IMR-90 (cell line): ENCODE results near the gene MCM5. TPM values are rescaled to one million over a fixed set of nuclear protein-coding genes. Genes with fewer than 3 reads are reported as not detected.

ENCODE experiments used
- ATAC-seq: fragments of 200-7000 bp; cut with Tn5 transposase; 2 replicates; pipeline ENCODE4 v1.9.1; 2020; ENCODE audit warnings: low read depth, mild to moderate bottlenecking, moderate library complexity
- BruUV-seq: library from RNA; stranded (reverse); fragments of 400-500 nt; replicated peaks from 2 replicates; lab custom pipeline; 2021; lab: Mats Ljungman, UMichigan
- CTCF ChIA-PET: fragments of 300-600 bp; formaldehyde crosslinking; extraction: SDS; loops from one replicate; lab custom pipeline; 2021; ENCODE audit warnings: antibody characterized with exemption; lab: Yijun Ruan, JAX
- POLR2A ChIA-PET: fragments of 300-600 bp; sonication (Branson Sonifier 250); formaldehyde crosslinking; loops from one replicate; lab custom pipeline; 2022; ENCODE audit warnings: antibody characterized with exemption; ENCODE audit not compliant: unreplicated experiment; lab: Charles Lee
- DNase-seq: peaks from one replicate; pipeline ENCODE4 v3.0.0; 2013
- H2AFZ ChIP-seq: replicated peaks from 2 replicates; pipeline ENCODE3; 2013; ENCODE audit warnings: low read length, mild to moderate bottlenecking; ENCODE audit not compliant: poor library complexity
- H2AK5ac ChIP-seq: 2 replicates; pipeline ENCODE4 v1.6.1; 2013; ENCODE audit warnings: low read depth, low read length, inconsistent platforms
- H2AK9ac ChIP-seq: replicated peaks from 2 replicates; pipeline ENCODE3; 2013; ENCODE audit warnings: mild to moderate bottlenecking, low read depth, low read length, moderate library complexity; ENCODE audit not compliant: poor library complexity
- H2BK120ac ChIP-seq: 2 replicates; pipeline ENCODE4 v1.6.1; 2013; ENCODE audit warnings: low read depth, low read length, inconsistent platforms
- H2BK15ac ChIP-seq: 3 replicates; pipeline ENCODE4 v1.6.1; 2013; ENCODE audit warnings: low read depth, low read length, inconsistent platforms
- H2BK20ac ChIP-seq: 2 replicates; pipeline ENCODE4 v1.6.1; 2013; ENCODE audit warnings: low read depth, mild to moderate bottlenecking, inconsistent platforms, low read length, moderate library complexity
- H2BK5ac ChIP-seq: 2 replicates; pipeline ENCODE4 v1.6.1; 2013; ENCODE audit warnings: mild to moderate bottlenecking, low read depth, low read length, inconsistent platforms; ENCODE audit not compliant: poor library complexity, severe bottlenecking
- H3K14ac ChIP-seq: replicated peaks from 2 replicates; pipeline ENCODE4 v1.6.1; 2013; ENCODE audit warnings: low read depth, low read length, inconsistent platforms
- H3K18ac ChIP-seq: 2 replicates; pipeline ENCODE4 v1.6.1; 2013; ENCODE audit warnings: low read depth, low read length, control low read depth
- H3K23ac ChIP-seq: 2 replicates; pipeline ENCODE4 v1.6.1; 2013; ENCODE audit warnings: low read depth, low read length, inconsistent platforms
- H3K27ac ChIP-seq: 2 replicates; pipeline ENCODE4 v1.5.1; 2013; ENCODE audit warnings: mild to moderate bottlenecking, control low read depth, low read length; ENCODE audit not compliant: insufficient read depth
- H3K27me3 ChIP-seq: 2 replicates; pipeline ENCODE4 v1.6.1; 2013; ENCODE audit warnings: low read length; ENCODE audit not compliant: control insufficient read depth, insufficient read depth
- H3K36me3 ChIP-seq: 2 replicates; pipeline ENCODE4 v1.6.1; 2013; ENCODE audit warnings: low read length, mixed read lengths; ENCODE audit not compliant: control insufficient read depth, insufficient read depth
- H3K4ac ChIP-seq: 2 replicates; pipeline ENCODE4 v1.6.1; 2013; ENCODE audit warnings: low read depth, low read length, inconsistent platforms
- H3K4me1 ChIP-seq: 2 replicates; pipeline ENCODE4 v1.6.1; 2013; ENCODE audit warnings: low read length, mixed read lengths; ENCODE audit not compliant: control insufficient read depth, insufficient read depth
- H3K4me2 ChIP-seq: 2 replicates; pipeline ENCODE4 v1.6.1; 2013; ENCODE audit warnings: low read depth, mild to moderate bottlenecking, control low read depth, low read length, moderate library complexity
- H3K4me3 ChIP-seq: 2 replicates; pipeline ENCODE4 v1.5.1; 2013; ENCODE audit warnings: low read depth, mild to moderate bottlenecking, control low read depth, low read length, moderate library complexity; ENCODE audit not compliant: insufficient read depth
- H3K56ac ChIP-seq: 2 replicates; pipeline ENCODE4 v1.6.1; 2013; ENCODE audit warnings: low read length, inconsistent platforms; ENCODE audit not compliant: insufficient read depth; ENCODE audit errors: extremely low read depth
- H3K79me1 ChIP-seq, 2 experiments: 2 replicates each; pipeline ENCODE4 v1.6.1; 2013; ENCODE audit warnings: low read length in 2 of 2, inconsistent platforms in 1 of 2, low read depth in 1 of 2
- H3K9ac ChIP-seq: 2 replicates; pipeline ENCODE4 v1.6.1; 2013; ENCODE audit warnings: low read depth, low read length, control low read depth
- H3K9me1 ChIP-seq: 2 replicates; pipeline ENCODE4 v1.6.1; 2013; ENCODE audit warnings: low read length, inconsistent platforms; ENCODE audit not compliant: insufficient read depth
- H3K9me3 ChIP-seq: 2 replicates; pipeline ENCODE4 v1.6.1; 2013; ENCODE audit warnings: low read length; ENCODE audit not compliant: control insufficient read depth, insufficient read depth
- H4K20me1 ChIP-seq: 2 replicates; pipeline ENCODE4 v1.6.1; 2013; ENCODE audit warnings: low read length, inconsistent platforms; ENCODE audit not compliant: insufficient read depth
- H4K5ac ChIP-seq: 2 replicates; pipeline ENCODE4 v1.6.1; 2013; ENCODE audit warnings: mild to moderate bottlenecking, low read depth, low read length, control low read depth
- H4K8ac ChIP-seq, 2 experiments: 2 replicates each; pipeline ENCODE4 v1.6.1; 2013; ENCODE audit warnings: low read depth in 2 of 2, low read length in 2 of 2, control low read depth in 1 of 2, inconsistent platforms in 1 of 2
- H4K91ac ChIP-seq: 2 replicates; pipeline ENCODE4 v1.6.1; 2013; ENCODE audit warnings: low read depth, low read length, inconsistent platforms; ENCODE audit not compliant: insufficient read depth
- CHD1 ChIP-seq: IDR thresholded peaks from 2 replicates; pipeline ENCODE4 v1.6.1; 2012; ENCODE audit warnings: low read depth, low read length, improper control_type of control experiment
- MAZ ChIP-seq: IDR thresholded peaks from 2 replicates; pipeline ENCODE4 v1.6.1; 2012; ENCODE audit warnings: low read depth, mild to moderate bottlenecking, low read length, improper control_type of control experiment, moderate library complexity, borderline replicate concordance
- MXI1 ChIP-seq: IDR thresholded peaks from 2 replicates; pipeline ENCODE4 v1.6.1; 2012; ENCODE audit warnings: low read depth, mild to moderate bottlenecking, low read length, moderate library complexity, borderline replicate concordance
- NFE2L2 ChIP-seq: fragments of 150-350 bp; IDR thresholded peaks from 2 replicates; pipeline ENCODE4 v1.6.1; 2016; ENCODE audit warnings: low read depth, mild to moderate bottlenecking, low read length
- POLR2A ChIP-seq: IDR thresholded peaks from 2 replicates; pipeline ENCODE4 v1.6.1; 2012; ENCODE audit warnings: mild to moderate bottlenecking, low read depth, low read length
- RAD21 ChIP-seq: IDR thresholded peaks from 2 replicates; pipeline ENCODE4 v1.6.1; 2012; ENCODE audit warnings: low read length, improper control_type of control experiment
- WGBS, 2 experiments: methylation state at CpG; one replicate each; pipeline versions ENCODE4 v1.1.5 to v1.1.7; 2013; ENCODE audit warnings: missing lambda C conversion rate in 2 of 2; ENCODE audit not compliant: insufficient read length in 1 of 2; ENCODE audit errors: extremely low coverage in 2 of 2; 5-methylcytosine and 5-hydroxymethylcytosine counted together
- dilution Hi-C: fragments of 300-500 bp; cut with HindIII; formaldehyde crosslinking; loops from one replicate; pipeline ENCODE4 v1.14.3; 2018; ENCODE audit warnings: low sequenced_read_pairs; ENCODE audit not compliant: unreplicated experiment
- in situ Hi-C: fragments of 300-500 bp; cut with MboI; formaldehyde crosslinking; loops from 3 replicates; pipeline ENCODE4 v1.14.3; 2019; ENCODE audit warnings: low sequenced_read_pairs, inconsistent platforms, mixed read lengths
- intact Hi-C: fragments of 100-400 bp; cut with micrococcal nuclease; formaldehyde crosslinking; loops from 2 replicates; pipeline ENCODE4 v1.10.0; 2022
- polyA plus RNA-seq, 3 experiments: library from polyadenylated mRNA; depleted of rRNA; stranded (reverse); fragments of >200 nt; gene quantifications; 2 replicates each; pipeline ENCODE4 v1.2.3, GENCODE V29; 2012; ENCODE audit warnings: low replicate concordance in 1 of 3
- total RNA-seq: library from RNA; depleted of rRNA; stranded (reverse); fragments of >200 nt; gene quantifications from 2 replicates; pipeline ENCODE4 v1.2.3, GENCODE V29; 2012
- TF ChIP-seq, protein P1 (sequence below): fragments of 150-350 bp; IDR thresholded peaks from 2 replicates; pipeline ENCODE4 v1.6.1; 2016; ENCODE audit warnings: low read depth, mild to moderate bottlenecking, low read length, moderate library complexity, borderline replicate concordance

MCM5 gene
- total and polyA plus RNA-seq, 2 of the 4 experiments (the other 2 are of a cell fraction), result 43.0 to 58.6 TPM

GRCh38 chr22:35401863-35402262, 1.9 kb downstream of the MCM5 start:
- no peaks in the 10 kb centered on the region for H3K27me3 ChIP-seq
- no peak overlapping the region for H2BK120ac ChIP-seq
- ATAC-seq, result no peak
- in situ Hi-C loops, result no loop called here
- no peak overlapping the region for H3K4me3 ChIP-seq
- POLR2A ChIA-PET, result no interaction called here
- H3K9me3 ChIP-seq, result no peaks in the 10 kb centered on the region
- H3K56ac ChIP-seq, result no peak overlapping the region
- peaks cover 2% of the 10 kb centered on the region; the same call in 1 of the 2 replicates for H3K4me1 ChIP-seq
- peaks cover 12 to 24% of the 10 kb centered on the region in 2 experiments for H3K79me1 ChIP-seq
- BruUV-seq, result no TSS peak
- 100% methylated on average over 2 of the region's 6 CpGs; no CpG with 5 or more reads in 1 of the 2 experiments for WGBS, 2 experiments
- DNase-seq, result no peak
- H3K14ac ChIP-seq, result no peak overlapping the region
- dilution Hi-C loops, result no loop called here
- no peak overlapping the region for H3K18ac ChIP-seq
- H4K8ac ChIP-seq, result no peak overlapping the region
- intact Hi-C loops, result no loop called here
- no peak overlapping the region for H3K23ac ChIP-seq
- peaks cover 8% of the 10 kb centered on the region for H3K36me3 ChIP-seq
- H3K9me1 ChIP-seq, result no peaks in the 10 kb centered on the region; the same call in 1 of the 2 replicates
- H4K91ac ChIP-seq, result no peak overlapping the region
- no peak overlapping the region for H2BK5ac ChIP-seq
- TF ChIP-seq POLR2A (no peak), MXI1 (no peak), NFE2L2 (no peak), MAZ (no peak), RAD21 (no peak), CHD1 (no peak)
- TF ChIP-seq, protein P1, sequence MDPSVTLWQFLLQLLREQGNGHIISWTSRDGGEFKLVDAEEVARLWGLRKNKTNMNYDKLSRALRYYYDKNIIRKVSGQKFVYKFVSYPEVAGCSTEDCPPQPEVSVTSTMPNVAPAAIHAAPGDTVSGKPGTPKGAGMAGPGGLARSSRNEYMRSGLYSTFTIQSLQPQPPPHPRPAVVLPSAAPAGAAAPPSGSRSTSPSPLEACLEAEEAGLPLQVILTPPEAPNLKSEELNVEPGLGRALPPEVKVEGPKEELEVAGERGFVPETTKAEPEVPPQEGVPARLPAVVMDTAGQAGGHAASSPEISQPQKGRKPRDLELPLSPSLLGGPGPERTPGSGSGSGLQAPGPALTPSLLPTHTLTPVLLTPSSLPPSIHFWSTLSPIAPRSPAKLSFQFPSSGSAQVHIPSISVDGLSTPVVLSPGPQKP, result no peak
- H2AFZ ChIP-seq, result no peak overlapping the region
- no peak overlapping the region for H2AK5ac ChIP-seq
- H4K5ac ChIP-seq, result no peak overlapping the region
- H2BK15ac ChIP-seq, result no peak overlapping the region
- H4K20me1 ChIP-seq, result no peaks in the 10 kb centered on the region
- no peak overlapping the region for H2BK20ac ChIP-seq
- CTCF ChIA-PET, result no interaction called here
- H3K27ac ChIP-seq, result no peak overlapping the region
- no peak overlapping the region for H3K9ac ChIP-seq
- H2AK9ac ChIP-seq, result no peak overlapping the region
- no peak overlapping the region for H3K4ac ChIP-seq
- H3K4me2 ChIP-seq, result no peak overlapping the region
